ENCODE results near the gene FXYD5. TPM values are rescaled to one million over a fixed set of nuclear protein-coding genes. Genes with fewer than 3 reads are reported as not detected.

The FXYD5 gene, protein sequence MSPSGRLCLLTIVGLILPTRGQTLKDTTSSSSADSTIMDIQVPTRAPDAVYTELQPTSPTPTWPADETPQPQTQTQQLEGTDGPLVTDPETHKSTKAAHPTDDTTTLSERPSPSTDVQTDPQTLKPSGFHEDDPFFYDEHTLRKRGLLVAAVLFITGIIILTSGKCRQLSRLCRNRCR
- 42.1 TPM for polyA plus RNA-seq (2013, experiment 1 of 4)
- 31.4 TPM for polyA plus RNA-seq (2013, experiment 2 of 4)
- polyA plus RNA-seq (2013, experiment 3 of 4): 37.2 TPM
- polyA plus RNA-seq (2013, experiment 4 of 4): 44.3 TPM

DNA sequence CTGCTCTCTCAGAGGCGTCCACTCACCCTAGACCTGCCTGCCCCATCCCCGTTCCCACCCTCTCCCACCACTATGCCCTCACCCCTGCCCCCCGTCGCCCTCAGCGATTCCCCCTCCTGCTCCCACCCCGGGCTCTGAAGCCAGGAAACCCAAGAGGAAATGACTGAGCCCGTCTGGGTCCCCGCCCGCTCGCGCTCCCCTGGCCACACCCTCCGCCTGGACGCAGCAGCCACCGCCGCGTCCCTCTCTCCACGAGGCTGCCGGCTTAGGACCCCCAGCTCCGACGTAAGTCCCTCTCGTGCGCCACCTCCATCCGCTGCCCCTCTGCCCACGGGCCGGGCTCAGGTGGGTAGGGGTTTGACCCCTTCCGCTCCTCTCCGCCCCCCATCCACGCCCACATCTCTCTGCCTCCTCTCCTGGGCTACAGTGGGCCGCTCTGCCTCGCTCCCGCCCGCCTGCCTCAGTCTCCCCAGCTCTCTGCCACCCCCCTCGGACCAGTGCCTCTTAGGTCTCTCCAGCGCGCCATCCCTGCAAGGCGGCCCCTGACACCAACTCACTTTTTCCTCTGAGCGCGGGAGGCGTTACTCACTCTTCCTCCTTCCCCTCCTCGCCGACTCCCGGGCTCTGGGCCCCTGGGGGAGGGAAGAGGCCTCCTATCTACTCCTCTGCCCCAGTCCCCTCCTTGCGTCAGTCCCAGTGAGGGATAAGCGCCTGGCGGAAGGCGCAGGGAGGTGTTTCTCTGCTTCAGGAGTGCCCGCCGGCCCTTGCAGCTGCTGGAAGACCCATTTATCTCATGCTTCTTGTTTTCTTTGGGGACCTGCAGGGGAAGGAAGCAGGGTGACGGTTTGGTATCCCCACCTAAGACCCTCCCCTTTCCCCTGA, at the start of gene FXYD5:
Gene FXYD5 (plus strand): TSS at position 211 of the 882 bp plus-strand sequence. CDS start 816 bp downstream, outside the sequence.
- H3K9me3 ChIP-seq (ENCODE audit: control insufficient read depth, low read length): no peaks in the 10 kb centered on the region
- peak within 1 kb of the TSS; percentile 41 for H3K4me3 ChIP-seq (ENCODE audit: insufficient read depth, low read depth, low read length)
- 0% methylated on average over 48 to 49 of the region's 49 CpGs for WGBS, 2 experiments
- H3K27me3 ChIP-seq (ENCODE audit: control insufficient read depth, insufficient read depth, low read length, poor library complexity, severe bottlenecking): peaks cover 34% of the 10 kb centered on the region
- H3K4me1 ChIP-seq (ENCODE audit: control insufficient read depth, insufficient read depth, low read length): peaks cover 14% of the 10 kb centered on the region
- no peak within 1 kb of the TSS for H3K27ac ChIP-seq (ENCODE audit: insufficient read depth, low read depth, low read length, poor library complexity, severe bottlenecking)
- H3K36me3 ChIP-seq (ENCODE audit: control insufficient read depth, insufficient read depth, low read length): no peaks in the 10 kb centered on the region

DNA sequence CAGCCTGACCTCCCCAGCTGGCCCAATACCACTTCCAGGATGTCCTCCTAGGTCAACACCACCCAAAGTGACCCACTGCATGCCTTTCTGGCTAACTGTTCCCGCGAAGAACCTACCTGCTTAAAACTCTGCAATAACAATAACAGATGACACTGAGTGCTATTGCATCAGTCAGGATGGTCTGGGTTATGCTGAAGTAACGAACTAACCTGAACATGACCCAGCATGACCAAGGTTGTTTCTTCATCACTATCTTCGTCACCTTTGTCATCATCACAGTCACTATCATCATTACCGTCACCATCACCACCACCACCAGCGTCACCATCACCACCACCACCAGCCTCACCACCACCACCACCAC, 49.5 kb upstream of the FXYD5 start:
- Histone ChIP-seq H3K36me3 (ENCODE audit: control insufficient read depth, insufficient read depth, low read length) (no peaks in the 10 kb centered on the region), H3K4me1 (ENCODE audit: control insufficient read depth, insufficient read depth, low read length) (no peaks in the 10 kb centered on the region), H3K4me3 (ENCODE audit: insufficient read depth, low read depth, low read length) (no peak overlapping the region), H3K27ac (ENCODE audit: insufficient read depth, low read depth, low read length, poor library complexity, severe bottlenecking) (no peak overlapping the region), H3K27me3 (ENCODE audit: control insufficient read depth, insufficient read depth, low read length, poor library complexity, severe bottlenecking) (no peaks in the 10 kb centered on the region), H3K9me3 (ENCODE audit: control insufficient read depth, low read length) (no peaks in the 10 kb centered on the region)
- 87 to 94% methylated on average over 6 of the region's 6 CpGs for whole genome bisulfite sequencing, 2 experiments

DNA sequence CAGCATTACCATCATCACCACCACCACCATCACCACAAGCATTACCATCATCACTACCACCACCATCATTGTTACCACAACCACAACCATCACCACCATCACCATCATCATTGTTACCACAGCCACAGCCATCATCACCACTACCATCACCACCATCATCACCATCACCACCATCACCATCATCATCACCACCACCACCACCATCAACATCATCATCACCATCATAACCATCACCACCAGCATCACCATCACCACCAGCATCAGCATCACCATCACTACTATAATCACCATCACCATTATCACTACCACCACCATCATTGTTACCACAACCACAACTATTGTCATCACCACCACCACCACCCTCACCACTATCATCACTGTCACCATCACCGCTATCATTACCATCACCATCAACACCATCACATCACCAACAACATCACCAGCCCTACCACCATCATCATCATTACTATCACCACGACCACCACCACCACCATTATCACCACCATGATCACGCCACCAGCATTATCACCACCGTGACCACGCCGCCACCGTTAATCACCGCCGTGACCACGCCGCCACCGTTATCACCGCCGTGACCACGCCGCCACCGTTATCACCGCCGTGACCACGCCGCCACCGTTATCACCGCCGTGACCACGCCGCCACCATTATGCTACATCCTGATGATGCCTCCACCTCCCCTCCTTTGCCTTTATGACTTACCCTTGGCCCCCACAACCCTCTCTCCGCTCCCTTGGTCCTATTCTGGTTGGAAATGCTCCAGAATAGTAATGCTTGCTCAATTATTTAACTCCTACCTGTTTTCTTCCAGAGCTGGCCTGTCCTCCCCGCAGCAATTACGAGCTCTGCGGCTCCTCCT, 48.9 kb upstream of the FXYD5 start:
- no peaks in the 10 kb centered on the region for H3K36me3 ChIP-seq (ENCODE audit: control insufficient read depth, insufficient read depth, low read length)
- no peaks in the 10 kb centered on the region for H3K9me3 ChIP-seq (ENCODE audit: control insufficient read depth, low read length)
- WGBS, 2 experiments: 90 to 91% methylated on average over 30 of the region's 30 CpGs
- no peaks in the 10 kb centered on the region for H3K4me1 ChIP-seq (ENCODE audit: control insufficient read depth, insufficient read depth, low read length)
- no peak overlapping the region for H3K4me3 ChIP-seq (ENCODE audit: insufficient read depth, low read depth, low read length)
- H3K27me3 ChIP-seq (ENCODE audit: control insufficient read depth, insufficient read depth, low read length, poor library complexity, severe bottlenecking): no peaks in the 10 kb centered on the region
- H3K27ac ChIP-seq (ENCODE audit: insufficient read depth, low read depth, low read length, poor library complexity, severe bottlenecking): no peak overlapping the region

DNA sequence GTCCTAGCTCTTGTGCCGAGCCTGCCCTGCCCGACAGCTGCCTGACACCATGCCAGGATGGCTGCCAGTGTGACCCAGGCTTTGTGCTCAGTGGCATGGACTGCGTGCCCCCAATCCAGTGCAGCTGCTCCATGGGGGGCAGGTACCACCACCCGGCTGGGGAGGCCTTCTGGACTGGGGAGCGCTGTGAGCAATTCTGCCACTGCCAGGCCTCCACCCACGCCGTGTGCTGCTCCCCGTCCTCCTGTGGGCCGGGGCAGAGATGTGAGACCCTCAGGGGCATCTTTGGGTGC, 48.3 kb upstream of the FXYD5 start:
- no peaks in the 10 kb centered on the region for H3K27me3 ChIP-seq (ENCODE audit: control insufficient read depth, insufficient read depth, low read length, poor library complexity, severe bottlenecking)
- H3K9me3 ChIP-seq (ENCODE audit: control insufficient read depth, low read length): no peaks in the 10 kb centered on the region
- H3K36me3 ChIP-seq (ENCODE audit: control insufficient read depth, insufficient read depth, low read length): no peaks in the 10 kb centered on the region
- H3K27ac ChIP-seq (ENCODE audit: insufficient read depth, low read depth, low read length, poor library complexity, severe bottlenecking): no peak overlapping the region
- H3K4me1 ChIP-seq (ENCODE audit: control insufficient read depth, insufficient read depth, low read length): no peaks in the 10 kb centered on the region
- no peak overlapping the region for H3K4me3 ChIP-seq (ENCODE audit: insufficient read depth, low read depth, low read length)
- WGBS, 2 experiments: 95% methylated on average over 9 of the region's 9 CpGs

DNA sequence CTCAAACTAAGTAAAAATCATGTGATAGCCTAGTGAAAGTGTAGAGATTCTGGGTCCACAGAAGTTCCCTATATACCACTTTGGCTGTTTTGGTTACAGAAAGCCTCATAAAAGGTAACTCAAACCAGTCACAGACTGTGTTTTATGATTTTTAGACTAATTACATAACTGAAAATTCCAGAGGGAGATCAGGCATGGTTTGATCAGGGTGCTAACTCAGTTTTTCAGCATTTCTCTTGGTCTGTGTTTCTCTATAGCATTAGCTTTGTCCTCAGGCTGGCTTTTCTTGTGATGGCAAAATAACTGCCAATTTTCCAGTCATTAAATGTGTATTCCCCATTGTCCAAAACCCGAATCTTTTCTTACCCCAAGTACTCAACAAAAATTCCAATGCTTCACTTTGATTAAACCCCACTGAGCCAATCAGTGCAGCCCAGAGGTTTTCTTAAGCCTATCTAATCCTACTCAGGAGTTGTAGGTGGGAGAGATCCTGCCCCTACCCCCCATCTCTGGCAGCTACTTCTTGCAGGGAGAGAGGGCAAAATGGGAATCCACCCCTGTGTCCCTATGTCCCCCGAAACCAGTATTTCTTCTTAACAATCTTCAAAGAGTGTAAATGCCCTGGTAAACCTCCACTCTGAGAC, 47.5 kb upstream of the FXYD5 start:
- 91 to 94% methylated on average over 1 of the region's 2 CpGs for WGBS, 2 experiments
- Histone ChIP-seq H3K27ac (ENCODE audit: insufficient read depth, low read depth, low read length, poor library complexity, severe bottlenecking) (no peak overlapping the region), H3K4me1 (ENCODE audit: control insufficient read depth, insufficient read depth, low read length) (no peaks in the 10 kb centered on the region), H3K9me3 (ENCODE audit: control insufficient read depth, low read length) (no peaks in the 10 kb centered on the region), H3K4me3 (ENCODE audit: insufficient read depth, low read depth, low read length) (no peak overlapping the region), H3K36me3 (ENCODE audit: control insufficient read depth, insufficient read depth, low read length) (no peaks in the 10 kb centered on the region), H3K27me3 (ENCODE audit: control insufficient read depth, insufficient read depth, low read length, poor library complexity, severe bottlenecking) (no peaks in the 10 kb centered on the region)

DNA sequence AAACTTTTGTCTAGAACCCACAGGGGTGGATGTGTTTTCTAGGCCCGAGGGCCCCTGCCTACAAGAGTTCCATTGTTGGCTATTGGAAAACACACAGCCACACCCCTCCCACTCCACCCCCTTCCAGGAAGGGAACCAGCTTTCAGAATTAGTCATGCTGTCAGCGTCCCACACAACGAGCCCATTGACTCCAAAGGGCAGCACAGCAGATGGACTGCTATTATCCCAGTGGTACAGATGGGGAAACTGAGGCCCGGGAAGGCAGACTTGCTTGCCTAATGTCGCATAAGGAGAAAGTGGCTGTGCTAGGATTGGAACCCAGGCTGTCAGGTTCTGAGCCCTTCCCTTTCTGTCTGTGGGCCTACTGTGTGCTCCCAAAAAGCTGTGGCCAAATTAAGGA, 47.0 kb upstream of the FXYD5 start:
- H3K27me3 ChIP-seq (ENCODE audit: control insufficient read depth, insufficient read depth, low read length, poor library complexity, severe bottlenecking): no peaks in the 10 kb centered on the region
- WGBS, 2 experiments: 49 to 51% methylated on average over 5 of the region's 5 CpGs
- H3K36me3 ChIP-seq (ENCODE audit: control insufficient read depth, insufficient read depth, low read length): no peaks in the 10 kb centered on the region
- no peaks in the 10 kb centered on the region for H3K4me1 ChIP-seq (ENCODE audit: control insufficient read depth, insufficient read depth, low read length)
- H3K9me3 ChIP-seq (ENCODE audit: control insufficient read depth, low read length): no peaks in the 10 kb centered on the region
- H3K4me3 ChIP-seq (ENCODE audit: insufficient read depth, low read depth, low read length): no peak overlapping the region
- H3K27ac ChIP-seq (ENCODE audit: insufficient read depth, low read depth, low read length, poor library complexity, severe bottlenecking): no peak overlapping the region

DNA sequence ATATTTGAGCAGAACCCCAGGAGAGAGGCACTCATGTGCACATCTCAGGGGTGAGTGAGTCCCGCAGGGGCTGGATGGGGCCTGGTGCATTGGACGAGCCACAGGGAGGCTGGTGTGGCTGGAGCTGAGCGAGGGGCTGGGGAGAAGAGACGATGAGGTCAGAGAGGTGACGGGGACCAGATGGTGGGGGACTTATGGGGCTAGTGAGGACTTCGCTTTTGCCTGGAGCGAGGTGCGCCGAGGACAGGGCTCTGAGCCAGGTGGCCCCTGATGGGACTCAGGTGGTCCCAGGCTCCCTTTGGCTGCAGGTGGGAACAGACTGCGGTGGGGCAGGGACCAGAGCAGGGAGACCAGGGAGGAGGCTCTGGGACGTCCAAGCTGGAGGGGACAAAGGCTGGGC, 45.8 kb upstream of the FXYD5 start:
- H3K4me3 ChIP-seq (ENCODE audit: insufficient read depth, low read depth, low read length): no peak overlapping the region
- H3K9me3 ChIP-seq (ENCODE audit: control insufficient read depth, low read length): no peaks in the 10 kb centered on the region
- no peaks in the 10 kb centered on the region for H3K36me3 ChIP-seq (ENCODE audit: control insufficient read depth, insufficient read depth, low read length)
- WGBS, 2 experiments: 85 to 86% methylated on average over 11 of the region's 11 CpGs
- H3K27ac ChIP-seq (ENCODE audit: insufficient read depth, low read depth, low read length, poor library complexity, severe bottlenecking): no peak overlapping the region
- H3K27me3 ChIP-seq (ENCODE audit: control insufficient read depth, insufficient read depth, low read length, poor library complexity, severe bottlenecking): no peaks in the 10 kb centered on the region
- no peaks in the 10 kb centered on the region for H3K4me1 ChIP-seq (ENCODE audit: control insufficient read depth, insufficient read depth, low read length)

DNA sequence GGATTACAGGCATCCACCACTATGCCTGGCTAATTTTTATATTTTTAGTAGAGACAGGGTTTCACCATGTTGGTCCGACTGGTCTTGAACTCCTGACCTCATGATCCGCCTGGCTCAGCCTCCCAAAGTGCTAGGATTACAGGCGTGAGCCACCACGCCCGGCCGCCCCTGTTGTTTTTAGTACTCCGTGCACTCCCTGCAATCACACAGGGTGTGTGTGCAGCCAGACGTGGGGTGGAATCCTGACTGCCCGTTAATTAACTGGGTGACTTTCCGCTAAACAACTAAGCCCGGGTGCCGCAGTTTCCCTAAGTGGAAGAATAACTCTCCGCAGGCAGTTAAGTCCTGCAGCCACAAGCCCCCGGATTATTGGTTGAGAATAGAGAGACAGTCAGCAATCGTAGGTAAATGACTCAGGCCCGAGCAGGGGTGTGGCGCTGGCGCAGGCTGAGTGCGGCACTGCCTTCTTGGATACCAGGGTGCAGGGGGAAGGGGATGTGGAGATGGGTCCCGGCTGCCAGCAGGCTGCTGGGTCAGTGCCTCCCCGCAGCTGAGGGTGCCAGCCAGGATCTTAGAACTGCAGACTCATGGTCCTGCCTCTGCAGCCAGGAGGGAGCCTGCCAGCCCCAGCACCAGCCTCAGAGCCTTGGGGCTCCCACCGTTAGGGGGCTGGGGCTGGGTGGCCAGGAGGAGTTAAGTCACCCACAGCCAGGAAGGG, 45.0 kb upstream of the FXYD5 start:
- 89 to 90% methylated on average over 22 of the region's 22 CpGs for WGBS, 2 experiments
- H3K27ac ChIP-seq (ENCODE audit: insufficient read depth, low read depth, low read length, poor library complexity, severe bottlenecking): no peak overlapping the region
- H3K27me3 ChIP-seq (ENCODE audit: control insufficient read depth, insufficient read depth, low read length, poor library complexity, severe bottlenecking): no peaks in the 10 kb centered on the region
- H3K9me3 ChIP-seq (ENCODE audit: control insufficient read depth, low read length): no peaks in the 10 kb centered on the region
- H3K4me1 ChIP-seq (ENCODE audit: control insufficient read depth, insufficient read depth, low read length): no peaks in the 10 kb centered on the region
- no peaks in the 10 kb centered on the region for H3K36me3 ChIP-seq (ENCODE audit: control insufficient read depth, insufficient read depth, low read length)
- no peak overlapping the region for H3K4me3 ChIP-seq (ENCODE audit: insufficient read depth, low read depth, low read length)

DNA sequence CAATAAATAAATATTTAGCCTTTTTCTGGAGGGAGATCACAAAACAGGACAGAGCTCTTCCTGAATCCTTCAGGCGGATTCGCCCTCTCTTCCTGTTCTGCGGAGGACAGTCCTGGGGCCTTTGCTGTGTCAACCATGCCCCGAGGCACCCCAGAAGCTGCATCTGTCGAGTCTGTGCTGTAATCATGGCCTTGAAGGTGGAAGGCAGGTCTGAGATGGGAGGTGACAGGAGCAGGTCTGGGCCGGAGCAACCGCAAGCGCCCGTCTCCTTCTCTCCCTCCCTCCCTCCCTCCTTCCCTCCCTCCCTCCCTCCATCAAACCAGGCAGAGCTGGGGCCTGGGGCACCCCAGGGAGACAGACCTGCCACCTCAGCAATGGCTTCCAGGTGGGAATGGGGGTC, 43.6 kb upstream of the FXYD5 start:
- 71 to 75% methylated on average over 5 of the region's 9 CpGs for WGBS, 2 experiments
- no peaks in the 10 kb centered on the region for H3K27me3 ChIP-seq (ENCODE audit: control insufficient read depth, insufficient read depth, low read length, poor library complexity, severe bottlenecking)
- peaks cover 13% of the 10 kb centered on the region for H3K4me1 ChIP-seq (ENCODE audit: control insufficient read depth, insufficient read depth, low read length)
- H3K9me3 ChIP-seq (ENCODE audit: control insufficient read depth, low read length): no peaks in the 10 kb centered on the region
- H3K27ac ChIP-seq (ENCODE audit: insufficient read depth, low read depth, low read length, poor library complexity, severe bottlenecking): no peak overlapping the region
- no peaks in the 10 kb centered on the region for H3K36me3 ChIP-seq (ENCODE audit: control insufficient read depth, insufficient read depth, low read length)
- H3K4me3 ChIP-seq (ENCODE audit: insufficient read depth, low read depth, low read length): no peak overlapping the region
